ENCODE data around the gene PLEKHA7.
A peak's percentile ranks its signal among the peaks of the same experiment; 100 is the strongest.

PLEKHA7 gene

GRCh38 chr11:16738193-16738946, 275.8 kb downstream of the PLEKHA7 start, which contains the start of gene C11orf58:
Gene C11orf58, plus strand, starts transcription at chr11:16738647. Its CDS starts 132 bp downstream, at chr11:16738779.
- DNase-seq (ENCODE audit: low read depth in 2 of 2), result peak; percentile 86 to 90

GRCh38 chr11:16737818-16738192, 276.4 kb downstream of the PLEKHA7 start:
- DNase-seq (ENCODE audit: low read depth in 2 of 2), result no peak
